COR-L47 (cell line): ENCODE data around the gene ZHX3.

ENCODE experiments used
- DNase-seq: peaks from one replicate; lab custom pipeline; 2025; lab: John Stamatoyannopoulos, UW

ZHX3 gene

GRCh38 chr20:41150664-41151063 lies 166.9 kb downstream of the ZHX3 start:
- no peak for DNase-seq

GRCh38 chr20:41148942-41149341 lies 168.6 kb downstream of the ZHX3 start:
- DNase-seq, result no peak

- DNase-seq, result no peak
These were observed 169.8 kb downstream of the ZHX3 start for GRCh38 chr20:41147767-41148191.

GRCh38 chr20:41145821-41146620 lies 171.5 kb downstream of the ZHX3 start:
- DNase-seq, result no peak

- no peak for DNase-seq
These were observed 172.2 kb downstream of the ZHX3 start for GRCh38 chr20:41145317-41145716.

GRCh38 chr20:41143354-41143753 lies 174.2 kb downstream of the ZHX3 start:
- no peak for DNase-seq

- DNase-seq, result no peak
These were observed 174.6 kb downstream of the ZHX3 start for GRCh38 chr20:41142919-41143318.

GRCh38 chr20:41142245-41142644 lies 175.3 kb downstream of the ZHX3 start:
- no peak for DNase-seq

GRCh38 chr20:41141153-41141815 lies 176.2 kb downstream of the ZHX3 start:
- no peak for DNase-seq

- DNase-seq, result no peak
These were observed 177.1 kb downstream of the ZHX3 start for GRCh38 chr20:41140226-41141133.

- DNase-seq, result no peak
These were observed 178.1 kb downstream of the ZHX3 start for GRCh38 chr20:41139227-41140093.

- no peak for DNase-seq
These were observed 178.9 kb downstream of the ZHX3 start for GRCh38 chr20:41138475-41139226.

- DNase-seq, result peak; percentile 56
These were observed 179.7 kb downstream of the ZHX3 start for GRCh38 chr20:41137614-41138474.

GRCh38 chr20:41136680-41137613 lies 180.6 kb downstream of the ZHX3 start, which contains the start of gene PLCG1:
Gene PLCG1, plus strand, starts transcription at chr20:41137543. Its CDS starts 99 bp downstream, at chr20:41137642.
- DNase-seq, result peak; percentile 80

GRCh38 chr20:41135888-41136679 lies 181.4 kb downstream of the ZHX3 start:
- DNase-seq, result no peak

GRCh38 chr20:41135187-41135887 lies 182.2 kb downstream of the ZHX3 start:
- peak; percentile 40 for DNase-seq
